Kidney capillary endothelial cell (primary cell): ENCODE measurements around the gene FBN1.
A peak's percentile ranks its signal among the peaks of the same experiment; 100 is the strongest.

Experiments
- DNase-seq: peaks from one replicate; pipeline ENCODE4 v3.0.0-alpha.2; 2018; ENCODE audit warnings: low spot score

FBN1 gene

DNA sequence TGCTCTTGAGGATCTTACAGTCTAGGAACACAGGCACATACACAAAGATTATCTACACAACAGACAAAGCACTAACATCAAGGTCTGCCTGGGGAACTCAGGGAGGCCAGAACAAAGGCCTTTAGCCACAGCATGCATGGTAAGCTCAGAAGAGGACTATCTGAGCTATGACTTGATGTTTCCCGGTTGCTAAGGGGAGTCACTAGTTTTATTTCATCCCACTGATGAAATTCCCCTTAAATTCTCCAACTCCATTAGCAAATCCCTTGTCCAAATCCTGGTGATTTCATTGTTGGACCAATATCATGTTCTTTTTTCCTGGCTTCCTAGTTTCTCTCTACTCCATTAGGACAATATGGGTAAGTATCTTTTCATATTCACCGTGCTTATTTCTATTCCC, 23.3 kb downstream of the FBN1 start:
- no peak for DNase-seq

- DNase-seq: no peak
These were observed 26.1 kb downstream of the FBN1 start for GRCh38 chr15:48619446-48619845.

DNA sequence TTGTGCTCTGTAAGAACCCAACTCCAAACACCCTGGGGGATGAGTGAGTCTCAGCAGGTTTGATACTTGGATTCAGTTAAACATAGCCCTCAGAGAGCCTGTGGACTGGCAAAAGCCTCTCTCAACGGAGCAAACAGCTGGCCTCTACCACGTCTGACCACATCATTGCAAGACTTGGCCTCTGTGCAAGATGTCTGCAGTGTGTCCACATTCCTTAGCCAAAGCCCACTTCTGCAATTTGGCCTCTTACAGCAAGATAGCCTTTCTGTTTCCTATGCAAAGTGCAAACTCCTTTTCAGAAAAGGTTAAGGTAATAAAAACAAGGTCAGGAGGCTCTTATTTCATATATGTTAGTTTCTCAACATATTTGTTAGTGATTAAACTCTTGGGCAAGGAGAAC, 27.9 kb downstream of the FBN1 start:
- no peak for DNase-seq

DNA sequence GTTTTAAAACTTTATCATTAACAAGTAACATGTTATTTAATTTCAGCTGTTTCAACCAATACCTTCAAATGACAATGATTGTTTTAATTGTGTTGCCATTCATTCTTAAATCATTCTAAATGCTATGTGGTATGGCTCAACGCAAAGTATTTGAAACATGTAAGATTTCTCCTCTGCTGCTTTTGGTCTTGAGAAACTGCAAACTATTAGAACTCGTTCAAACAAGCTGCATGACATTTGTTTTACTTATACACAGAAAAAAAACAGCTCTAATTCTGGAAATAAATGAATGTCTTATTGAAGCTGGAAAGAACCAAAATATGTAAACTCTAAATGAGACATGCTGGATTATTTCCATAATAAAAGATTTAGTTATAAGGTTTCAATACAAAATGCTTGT, 29.3 kb downstream of the FBN1 start:
- no peak for DNase-seq

DNA sequence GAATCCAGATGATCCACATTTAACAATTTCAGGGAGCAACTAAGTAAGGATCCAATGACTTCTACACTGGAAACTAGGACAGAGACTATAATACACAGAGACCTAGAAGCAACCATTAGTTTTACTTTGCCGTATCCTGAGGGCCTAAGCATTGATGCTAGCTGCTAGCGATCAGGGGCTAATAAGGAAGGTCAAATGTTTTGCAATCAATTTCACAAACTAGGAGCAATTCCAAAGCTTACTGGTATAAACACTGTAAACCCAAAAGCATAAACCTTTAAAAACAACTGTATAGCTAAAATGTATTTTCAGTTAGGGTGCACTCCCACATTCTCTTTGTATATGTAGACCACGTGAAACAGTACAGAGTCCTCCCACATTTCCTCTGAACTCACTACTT, 31.5 kb downstream of the FBN1 start:
- no peak for DNase-seq

DNA sequence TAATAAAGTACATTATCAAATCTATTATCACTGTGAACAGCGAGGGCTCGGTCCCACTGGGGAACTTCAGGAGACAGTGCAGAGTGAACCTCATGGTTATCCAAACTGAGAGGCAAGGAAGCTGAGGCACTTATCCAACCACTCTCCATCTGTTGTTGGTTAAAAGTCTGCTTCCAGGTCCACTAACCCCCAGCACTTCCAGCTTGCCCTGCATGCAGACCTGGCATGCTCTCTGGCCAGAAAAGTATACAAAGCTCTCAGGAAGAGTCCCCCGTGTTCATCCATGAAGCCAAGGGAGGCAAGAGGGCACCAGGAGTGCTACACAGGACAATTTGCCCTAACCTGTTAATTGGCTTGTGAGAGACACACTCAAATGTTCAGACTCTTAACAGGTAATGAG, 36.0 kb downstream of the FBN1 start:
- no peak for DNase-seq

- no peak for DNase-seq
These were observed 37.7 kb downstream of the FBN1 start for GRCh38 chr15:48607846-48608245.

DNA sequence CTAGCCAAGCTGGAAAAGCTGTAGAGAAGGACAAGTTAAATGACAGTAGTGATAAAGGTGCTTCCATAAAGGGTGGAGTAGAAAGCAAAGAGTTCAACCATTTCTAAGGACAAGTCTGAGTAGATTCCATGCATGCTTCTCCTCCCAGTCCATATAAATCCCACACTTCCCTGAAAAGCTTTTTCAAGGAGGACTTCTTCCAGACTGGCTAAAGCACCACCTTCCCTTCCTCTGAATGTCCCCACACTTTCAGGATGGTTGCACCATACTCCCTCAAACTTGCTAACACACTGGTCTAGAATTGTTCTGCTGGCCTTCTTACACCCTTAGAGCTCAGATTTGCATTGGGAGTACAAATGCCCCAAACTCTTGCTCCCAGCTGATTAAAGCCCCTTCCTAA, 40.9 kb downstream of the FBN1 start:
- DNase-seq: no peak

DNA sequence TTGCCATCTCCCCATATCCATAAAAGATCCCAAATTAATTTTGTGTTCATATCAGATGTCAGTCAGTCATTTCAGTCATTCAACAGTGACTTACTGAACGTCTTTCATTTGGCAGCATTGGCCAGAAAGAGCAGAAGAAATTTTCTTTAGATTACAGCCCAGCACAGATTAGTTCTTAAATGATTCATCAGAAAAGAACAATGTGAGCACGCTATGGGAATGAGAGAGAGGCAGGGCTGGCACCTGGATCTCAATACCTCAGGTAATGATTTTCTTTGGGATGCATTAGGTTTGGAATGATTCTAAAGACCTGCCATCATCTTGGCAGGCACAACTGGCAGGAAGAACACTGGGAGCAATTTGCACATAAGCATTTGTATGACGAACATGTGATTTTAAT, 41.6 kb downstream of the FBN1 start:
- DNase-seq: no peak

DNA sequence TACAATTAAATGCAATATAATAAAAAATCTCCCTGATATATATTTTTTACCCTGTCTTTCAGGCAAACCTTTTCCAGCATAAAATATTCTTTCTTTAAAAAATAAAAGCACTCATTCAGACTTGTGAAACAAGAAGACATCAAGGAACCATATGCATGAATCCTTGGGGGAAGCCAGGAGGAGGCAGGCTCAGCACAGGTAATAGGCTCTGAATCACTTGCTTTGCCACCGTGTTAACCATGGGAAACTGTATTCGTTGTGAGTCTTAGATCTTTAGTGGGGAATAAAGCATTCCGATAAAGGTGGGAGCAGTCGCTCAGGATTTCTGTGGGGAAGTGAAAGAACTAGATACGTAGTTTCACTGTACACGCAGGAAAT, 42.4 kb downstream of the FBN1 start:
- DNase-seq: no peak

DNA sequence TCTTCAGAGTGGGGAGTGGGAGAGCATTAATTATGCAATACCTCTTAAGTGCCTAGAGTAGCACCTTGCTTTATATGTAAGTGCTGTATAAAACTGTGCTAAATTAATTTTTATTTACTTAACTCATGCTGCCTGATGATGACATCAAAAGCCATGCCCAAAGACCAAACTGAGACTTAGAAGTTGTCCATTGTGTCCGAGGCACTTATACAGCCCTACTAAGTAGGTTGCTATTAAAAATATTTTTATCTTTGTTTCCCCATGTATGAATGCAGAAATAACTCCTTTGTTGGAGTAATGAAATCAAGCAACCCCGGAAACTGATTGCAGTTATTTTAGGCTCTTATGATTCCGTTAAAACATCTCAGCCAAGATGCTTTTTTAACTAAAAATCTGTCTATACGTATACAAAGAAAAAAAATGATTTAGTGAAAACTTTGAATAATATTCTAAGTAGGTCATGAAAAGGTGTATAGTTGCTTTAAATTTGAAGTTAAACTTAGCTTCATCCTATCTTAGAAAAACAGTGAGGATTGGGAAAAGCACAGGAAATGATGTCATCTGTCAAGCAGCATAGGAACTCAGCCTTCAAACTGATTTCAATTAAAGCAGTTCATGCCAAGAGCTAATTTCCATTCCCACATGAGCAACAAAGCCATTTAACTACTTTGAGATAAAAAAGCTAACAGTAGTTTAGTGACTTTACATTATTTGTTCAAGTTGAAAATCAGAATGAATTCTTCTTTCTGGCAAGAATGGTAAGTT, 43.0 kb downstream of the FBN1 start:
- DNase-seq: peak; percentile 67

GRCh38 chr15:48601095-48601494, 44.4 kb downstream of the FBN1 start:
- no peak for DNase-seq

GRCh38 chr15:48596841-48597240, 48.7 kb downstream of the FBN1 start:
- DNase-seq: no peak

DNA sequence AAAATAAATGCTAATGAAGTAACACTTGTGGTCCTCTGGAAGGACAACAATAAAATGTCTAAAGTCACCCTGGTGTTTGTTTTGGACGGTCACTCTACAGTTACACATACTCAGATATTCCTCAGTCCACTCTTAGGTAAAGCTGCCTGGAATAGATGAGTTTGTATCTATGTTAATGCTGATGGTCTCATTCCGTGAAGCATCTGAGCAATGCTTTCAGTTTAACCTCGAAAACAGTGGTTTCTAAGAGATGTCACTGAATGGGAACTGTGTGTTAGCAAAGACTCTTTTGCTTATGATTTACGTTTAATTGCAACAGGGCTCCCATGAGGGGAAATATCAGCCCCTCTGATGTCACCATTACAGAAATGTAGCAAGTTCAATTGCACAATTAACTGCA, 49.1 kb downstream of the FBN1 start:
- DNase-seq: no peak

- no peak for DNase-seq
These were observed 49.5 kb downstream of the FBN1 start for GRCh38 chr15:48595981-48596380.

DNA sequence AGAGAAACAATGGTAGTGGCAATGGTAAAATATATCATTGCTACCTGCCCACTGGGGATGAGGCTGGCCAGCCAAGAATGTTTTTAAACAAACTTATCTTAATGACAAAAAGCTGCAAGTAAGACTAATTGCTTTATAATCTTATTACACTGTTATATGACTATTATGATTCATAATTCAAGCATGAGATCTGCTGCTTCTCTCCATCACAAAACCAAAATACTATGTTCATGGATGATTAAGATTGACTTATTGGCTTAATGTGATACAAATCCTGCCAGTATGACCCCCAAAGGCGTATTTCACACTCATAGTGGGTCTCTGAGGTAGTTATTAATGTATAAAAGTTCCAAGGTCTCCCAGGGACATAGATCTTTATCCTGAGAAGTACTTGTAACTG, 52.6 kb downstream of the FBN1 start:
- no peak for DNase-seq

DNA sequence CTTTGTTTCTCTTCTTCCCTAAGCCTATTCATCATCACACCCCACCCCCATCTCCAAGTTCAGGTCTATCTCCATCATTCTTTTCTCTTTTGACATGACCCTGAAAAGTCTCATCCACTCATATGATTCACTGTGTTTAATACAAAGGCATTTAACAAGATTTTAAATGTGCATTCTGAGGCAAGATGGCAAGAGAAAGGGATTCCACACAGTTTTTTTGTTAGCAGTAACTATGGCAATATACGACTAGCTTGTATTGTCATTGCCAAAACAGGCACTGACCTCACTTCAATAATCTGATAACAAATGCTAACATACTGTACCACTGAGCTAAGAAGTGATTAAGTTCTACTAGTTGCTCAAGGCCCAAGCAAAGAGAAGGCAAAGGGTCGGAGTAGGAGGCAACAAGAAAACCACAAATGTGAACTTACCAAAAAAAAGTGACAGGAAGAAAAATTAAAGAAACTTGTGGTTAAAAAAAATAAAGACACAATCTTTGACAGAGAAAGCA, 53.2 kb downstream of the FBN1 start:
- DNase-seq: no peak

DNA sequence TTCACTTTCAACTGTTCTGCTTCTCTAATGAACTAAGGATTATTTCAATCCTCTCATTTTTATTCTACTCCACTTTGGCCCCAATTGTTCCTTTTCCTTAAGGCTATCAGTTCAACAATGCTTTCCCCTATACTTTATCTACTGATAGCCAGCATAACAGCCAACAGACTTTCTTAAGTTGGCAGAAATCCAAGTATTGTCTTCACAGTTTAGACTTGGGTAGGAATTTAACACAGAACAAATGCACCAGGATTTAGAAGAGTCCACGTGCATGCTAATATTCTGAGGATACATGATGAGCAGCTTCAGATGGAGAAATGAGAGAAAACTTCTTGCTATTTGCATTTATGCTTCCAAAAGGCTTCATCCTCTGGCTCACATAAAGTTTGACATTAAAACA, 54.8 kb downstream of the FBN1 start:
- DNase-seq: no peak

GRCh38 chr15:48584812-48585563, 60.5 kb downstream of the FBN1 start:
- DNase-seq: no peak

DNA sequence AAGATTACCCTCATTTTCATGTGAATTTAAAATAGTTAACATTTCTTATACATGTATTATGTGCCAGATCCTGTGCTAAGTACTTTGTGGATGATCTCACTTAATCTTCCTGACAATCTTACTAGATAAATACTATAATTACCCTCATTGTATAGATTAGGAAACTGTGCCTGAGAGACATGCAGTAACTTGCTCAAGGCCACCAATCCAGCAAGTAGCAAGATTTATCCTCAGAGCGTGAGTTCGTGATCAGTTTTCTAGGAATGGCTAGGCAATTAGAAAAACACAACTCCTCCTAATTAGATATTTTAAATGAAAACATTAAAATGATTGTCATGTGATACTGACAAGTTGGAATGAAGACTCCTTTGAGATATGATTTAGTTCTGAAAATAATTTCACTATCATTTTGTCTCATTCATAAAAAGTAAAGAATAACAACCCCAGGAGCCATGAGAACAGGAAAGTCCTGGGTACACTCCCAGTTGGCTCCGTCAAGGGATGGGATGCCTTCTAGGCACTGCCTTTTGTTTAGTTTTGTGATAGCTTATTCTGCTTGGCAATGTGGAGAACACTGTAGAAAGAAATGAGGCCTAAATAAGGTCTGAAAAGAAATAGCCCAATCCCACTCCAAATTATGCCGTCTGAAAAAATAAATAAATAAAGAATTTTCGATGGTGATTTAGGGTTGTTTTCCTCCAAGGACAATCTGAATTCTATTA, 61.3 kb downstream of the FBN1 start:
- no peak for DNase-seq

- DNase-seq: no peak
These were observed 62.9 kb downstream of the FBN1 start for GRCh38 chr15:48582452-48583247.

DNA sequence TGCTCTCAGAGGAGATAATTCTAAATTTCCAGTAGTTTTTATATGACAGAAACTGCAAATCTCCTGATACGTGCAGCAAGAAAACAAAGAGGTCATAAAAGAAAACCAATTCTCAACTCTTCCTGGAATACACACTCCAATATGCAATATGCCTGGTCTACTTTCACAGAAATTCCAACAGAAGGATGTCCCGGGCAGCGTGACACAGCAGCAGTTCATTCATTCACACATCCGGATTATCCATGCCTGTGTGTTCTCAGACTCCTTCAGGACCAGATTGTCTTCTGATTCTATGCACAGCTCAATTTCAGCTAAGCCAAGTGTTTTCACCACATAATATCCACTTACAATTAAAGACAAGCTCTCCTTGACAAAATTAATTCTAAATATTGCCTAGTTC, 64.3 kb downstream of the FBN1 start:
- no peak for DNase-seq
